NCI-H1105 treated with DMSO at 0.1 percent for 48 hours (cell line): ENCODE data around the gene PPP1R1A.

Experiments
- DNase-seq: peaks from one replicate; lab custom pipeline; 2025; lab: John Stamatoyannopoulos, UW

Gene PPP1R1A

GRCh38 chr12:54588110-54588889, at the start of gene PPP1R1A:
Gene PPP1R1A, minus strand, starts transcription at chr12:54588659. Its CDS starts 171 bp downstream, at chr12:54588488.
- DNase-seq: peak; percentile 6

GRCh38 chr12:54634795-54635194, 46.3 kb upstream of the PPP1R1A start, which contains the start of gene LACRT:
Gene LACRT, minus strand, starts transcription at chr12:54634895. Its CDS starts 54 bp downstream, at chr12:54634841.
- DNase-seq: no peak

GRCh38 chr12:54631988-54632728, 43.7 kb upstream of the PPP1R1A start:
- no peak for DNase-seq

GRCh38 chr12:54631551-54631950, 43.1 kb upstream of the PPP1R1A start:
- no peak for DNase-seq

GRCh38 chr12:54629925-54630324, 41.5 kb upstream of the PPP1R1A start:
- DNase-seq: no peak

GRCh38 chr12:54628186-54628846, 39.9 kb upstream of the PPP1R1A start:
- no peak for DNase-seq

GRCh38 chr12:54627304-54627703, 38.8 kb upstream of the PPP1R1A start:
- no peak for DNase-seq

GRCh38 chr12:54625598-54625997, 37.1 kb upstream of the PPP1R1A start:
- DNase-seq: no peak

GRCh38 chr12:54624315-54625279, 36.1 kb upstream of the PPP1R1A start:
- no peak for DNase-seq

GRCh38 chr12:54622463-54623183, 34.2 kb upstream of the PPP1R1A start:
- no peak for DNase-seq

- no peak for DNase-seq
Observed at GRCh38 chr12:54616933-54617680, 28.6 kb upstream of the PPP1R1A start.

GRCh38 chr12:54612225-54612750, 23.8 kb upstream of the PPP1R1A start:
- no peak for DNase-seq

- no peak for DNase-seq
Observed at GRCh38 chr12:54611715-54612149, 23.3 kb upstream of the PPP1R1A start.

GRCh38 chr12:54608769-54609168, 20.3 kb upstream of the PPP1R1A start:
- no peak for DNase-seq

- no peak for DNase-seq
Observed at GRCh38 chr12:54608156-54608555, 19.7 kb upstream of the PPP1R1A start.

- no peak for DNase-seq
Observed at GRCh38 chr12:54606556-54606955, 18.1 kb upstream of the PPP1R1A start.

- no peak for DNase-seq
Observed at GRCh38 chr12:54605138-54605970, 16.9 kb upstream of the PPP1R1A start.

- no peak for DNase-seq
Observed at GRCh38 chr12:54604436-54604835, 16.0 kb upstream of the PPP1R1A start.

- DNase-seq: no peak
Observed at GRCh38 chr12:54603872-54604271, 15.4 kb upstream of the PPP1R1A start.
